ENCODE results near the gene SMLR1.

GRCh38 chr6:130843575-130844320, 16.5 kb downstream of the SMLR1 start:
- no peak for TF ChIP-seq CTCF (IDR thresholded peaks at IDR 0.05)
- TF ChIP-seq POLR2A (IDR thresholded peaks at IDR 0.05) = no peak

All from lower leg skin (tissue), 3 donors.